Measurements from ENCODE around the gene NUAK1.

The NUAK1 gene

DNA sequence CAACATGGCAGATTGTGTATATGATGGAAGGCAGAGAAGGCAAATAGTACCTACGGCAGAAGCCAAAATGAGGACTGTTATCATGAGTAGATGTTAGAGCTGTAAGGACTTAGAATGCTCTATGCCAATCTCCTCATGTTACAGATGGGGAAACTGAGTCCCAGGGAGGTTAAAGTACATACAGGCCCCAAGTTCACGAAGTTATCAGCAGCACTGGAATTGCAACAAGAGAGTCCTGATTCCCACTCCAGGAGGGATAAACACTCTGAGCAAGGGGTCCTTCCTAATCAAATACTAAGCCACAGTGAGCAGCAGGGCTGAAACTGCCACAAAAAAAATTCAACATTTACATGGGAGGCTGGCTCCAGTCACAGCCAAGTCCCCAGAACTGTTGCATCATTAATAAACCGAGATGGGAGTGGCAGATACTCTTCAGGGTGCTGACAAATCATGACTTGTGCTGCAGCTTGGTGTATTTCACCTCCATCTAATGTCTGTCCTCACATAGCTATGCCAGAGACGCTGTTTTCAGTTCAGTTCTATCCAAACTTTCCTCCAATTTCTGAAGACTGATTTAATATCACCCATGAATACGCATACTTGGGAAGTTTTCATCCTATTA lies 24.2 kb downstream of the NUAK1 start:
- TF ChIP-seq, protein P1, sequence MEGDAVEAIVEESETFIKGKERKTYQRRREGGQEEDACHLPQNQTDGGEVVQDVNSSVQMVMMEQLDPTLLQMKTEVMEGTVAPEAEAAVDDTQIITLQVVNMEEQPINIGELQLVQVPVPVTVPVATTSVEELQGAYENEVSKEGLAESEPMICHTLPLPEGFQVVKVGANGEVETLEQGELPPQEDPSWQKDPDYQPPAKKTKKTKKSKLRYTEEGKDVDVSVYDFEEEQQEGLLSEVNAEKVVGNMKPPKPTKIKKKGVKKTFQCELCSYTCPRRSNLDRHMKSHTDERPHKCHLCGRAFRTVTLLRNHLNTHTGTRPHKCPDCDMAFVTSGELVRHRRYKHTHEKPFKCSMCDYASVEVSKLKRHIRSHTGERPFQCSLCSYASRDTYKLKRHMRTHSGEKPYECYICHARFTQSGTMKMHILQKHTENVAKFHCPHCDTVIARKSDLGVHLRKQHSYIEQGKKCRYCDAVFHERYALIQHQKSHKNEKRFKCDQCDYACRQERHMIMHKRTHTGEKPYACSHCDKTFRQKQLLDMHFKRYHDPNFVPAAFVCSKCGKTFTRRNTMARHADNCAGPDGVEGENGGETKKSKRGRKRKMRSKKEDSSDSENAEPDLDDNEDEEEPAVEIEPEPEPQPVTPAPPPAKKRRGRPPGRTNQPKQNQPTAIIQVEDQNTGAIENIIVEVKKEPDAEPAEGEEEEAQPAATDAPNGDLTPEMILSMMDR (IDR thresholded peaks at IDR 0.05; ENCODE audit: low read depth, low read length) = no peak
- H3K4me3 ChIP-seq (ENCODE audit: low read depth, low read length) = no peak overlapping the region

GRCh38 chr12:106113824-106114446 lies 24.8 kb downstream of the NUAK1 start:
- no peak overlapping the region for H3K4me3 ChIP-seq (ENCODE audit: low read depth, low read length)
- TF ChIP-seq, protein P1 (IDR thresholded peaks at IDR 0.05; ENCODE audit: low read depth, low read length) = no peak

DNA sequence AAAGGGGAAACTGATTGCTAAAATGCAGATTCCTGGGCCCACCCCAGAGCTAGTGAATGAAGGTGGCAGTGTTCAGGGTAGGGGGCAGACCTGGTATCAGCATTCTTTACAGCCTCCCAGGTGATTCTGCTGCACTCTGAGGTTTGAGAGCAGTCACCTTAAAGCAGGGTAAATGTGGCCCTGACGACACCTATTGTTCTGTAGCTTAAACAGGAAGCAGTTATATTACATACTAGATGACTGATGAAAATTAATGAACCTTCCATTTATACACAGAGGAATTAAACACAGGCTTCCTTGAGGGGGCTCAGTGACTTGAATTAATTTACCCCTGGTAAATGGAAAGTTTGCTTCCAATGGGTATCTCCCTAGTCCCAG lies 25.3 kb downstream of the NUAK1 start:
- TF ChIP-seq, protein P1 (IDR thresholded peaks at IDR 0.05; ENCODE audit: low read depth, low read length) = no peak
- H3K4me3 ChIP-seq (ENCODE audit: low read depth, low read length) = no peak overlapping the region

DNA sequence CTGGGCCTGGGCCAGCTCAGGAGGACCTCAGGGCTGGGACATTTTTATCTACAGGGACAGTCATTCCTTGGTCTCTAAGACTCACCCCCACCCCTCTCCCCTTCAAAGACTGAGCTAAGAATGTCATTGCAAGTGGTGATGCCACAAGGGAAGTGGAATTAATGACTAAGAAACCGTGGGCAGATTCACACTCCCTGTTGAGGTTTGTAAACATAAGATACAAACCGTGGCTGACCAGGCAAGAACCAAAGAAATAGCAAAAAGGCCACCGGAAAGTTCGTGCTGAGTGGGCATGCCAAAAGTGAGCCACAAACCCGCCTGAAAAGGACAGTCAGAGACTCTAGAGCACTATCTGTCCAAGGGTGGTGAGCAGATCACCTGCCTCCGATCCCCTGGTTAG lies 25.7 kb downstream of the NUAK1 start:
- TF ChIP-seq, protein P1 (IDR thresholded peaks at IDR 0.05; ENCODE audit: low read depth, low read length) = no peak
- no peak overlapping the region for H3K4me3 ChIP-seq (ENCODE audit: low read depth, low read length)

- H3K4me3 ChIP-seq (ENCODE audit: low read depth, low read length) = no peak overlapping the region
- TF ChIP-seq, protein P1 (IDR thresholded peaks at IDR 0.05; ENCODE audit: low read depth, low read length) = no peak
Observed at GRCh38 chr12:106112145-106112821, 26.5 kb downstream of the NUAK1 start.

- H3K4me3 ChIP-seq (ENCODE audit: low read depth, low read length) = no peak overlapping the region
- TF ChIP-seq, protein P1 (IDR thresholded peaks at IDR 0.05; ENCODE audit: low read depth, low read length) = no peak
Observed at GRCh38 chr12:106110626-106111300, 28.0 kb downstream of the NUAK1 start.

Data from WI38 (cell line).